Measurements from ENCODE around the gene LRFN5.

- no peak for TF ChIP-seq ZBTB46 (CRISPR knock-in tag; IDR thresholded peaks at IDR 0.05; ENCODE audit: borderline replicate concordance)
- TF ChIP-seq POLR2A (IDR thresholded peaks at IDR 0.05; ENCODE audit: insufficient read depth in 1 of 2, low read depth in 2 of 2, low read length in 2 of 2), result no peak
- no peak for TF ChIP-seq ZBTB33 (CRISPR knock-in tag; IDR thresholded peaks at IDR 0.05)
- no peak for TF ChIP-seq KAT7 (CRISPR knock-in tag; IDR thresholded peaks at IDR 0.05; ENCODE audit: borderline replicate concordance)
- no peak for TF ChIP-seq MLLT10 (CRISPR knock-in tag; IDR thresholded peaks at IDR 0.05)
Observed at GRCh38 chr14:41891624-41892023, 284.9 kb downstream of the LRFN5 start.

Measured in HepG2 (cell line).